OCI-LY3 (cell line): ENCODE results near the gene PDE4D.

Experiments
- EZH2phosphoT487 ChIP-seq: fragments of 200-600 bp; shearing (Covaris generic); IDR thresholded peaks from 2 replicates; pipeline ENCODE4 v1.6.1; 2018; ENCODE audit warnings: antibody characterized with exemption, mixed run types, low read depth
- TF ChIP-seq, protein P1 (sequence below): fragments of 200-600, 300-600 bp; sonication (generic); IDR thresholded peaks from 2 replicates; pipeline ENCODE4 v1.5.1; 2014; ENCODE audit warnings: antibody characterized with exemption, low read length, low read depth

DNA sequence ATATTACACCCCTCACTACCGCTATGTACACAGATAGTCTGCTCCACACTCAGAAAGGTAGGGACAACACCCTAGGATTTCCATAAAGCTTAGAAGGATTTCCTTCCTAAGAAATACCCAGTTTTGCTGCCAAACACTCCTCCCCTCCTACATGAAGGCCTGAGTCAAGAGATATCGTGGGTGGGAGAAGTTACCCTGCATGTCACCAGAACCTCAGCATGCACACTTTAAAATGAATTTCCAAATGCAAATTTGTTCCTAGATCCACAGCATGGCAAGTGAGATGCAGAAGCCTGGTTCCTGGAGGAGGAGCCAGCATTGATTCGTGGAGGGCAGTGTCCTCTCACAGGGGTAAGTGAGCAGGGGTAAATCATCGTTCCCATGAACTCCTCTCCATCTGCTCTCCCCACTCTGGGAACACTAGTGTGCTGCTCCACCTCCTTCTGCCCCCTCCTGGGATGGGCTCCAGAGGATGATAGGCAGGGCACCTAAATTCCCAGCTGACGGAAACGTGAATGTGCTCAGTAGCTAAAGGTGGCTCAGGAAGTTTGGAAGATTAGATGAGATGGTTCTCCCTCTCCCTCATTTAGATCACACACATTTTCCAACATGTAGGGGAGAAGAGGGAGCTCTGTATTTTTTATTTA is 76.7 kb downstream of the PDE4D start:
- TF ChIP-seq, protein P1, sequence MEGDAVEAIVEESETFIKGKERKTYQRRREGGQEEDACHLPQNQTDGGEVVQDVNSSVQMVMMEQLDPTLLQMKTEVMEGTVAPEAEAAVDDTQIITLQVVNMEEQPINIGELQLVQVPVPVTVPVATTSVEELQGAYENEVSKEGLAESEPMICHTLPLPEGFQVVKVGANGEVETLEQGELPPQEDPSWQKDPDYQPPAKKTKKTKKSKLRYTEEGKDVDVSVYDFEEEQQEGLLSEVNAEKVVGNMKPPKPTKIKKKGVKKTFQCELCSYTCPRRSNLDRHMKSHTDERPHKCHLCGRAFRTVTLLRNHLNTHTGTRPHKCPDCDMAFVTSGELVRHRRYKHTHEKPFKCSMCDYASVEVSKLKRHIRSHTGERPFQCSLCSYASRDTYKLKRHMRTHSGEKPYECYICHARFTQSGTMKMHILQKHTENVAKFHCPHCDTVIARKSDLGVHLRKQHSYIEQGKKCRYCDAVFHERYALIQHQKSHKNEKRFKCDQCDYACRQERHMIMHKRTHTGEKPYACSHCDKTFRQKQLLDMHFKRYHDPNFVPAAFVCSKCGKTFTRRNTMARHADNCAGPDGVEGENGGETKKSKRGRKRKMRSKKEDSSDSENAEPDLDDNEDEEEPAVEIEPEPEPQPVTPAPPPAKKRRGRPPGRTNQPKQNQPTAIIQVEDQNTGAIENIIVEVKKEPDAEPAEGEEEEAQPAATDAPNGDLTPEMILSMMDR, result no peak
- no peak for TF ChIP-seq EZH2phosphoT487
